Measurements from ENCODE around the gene FNBP1L. TPM values are rescaled to one million over a fixed set of nuclear protein-coding genes. Genes with fewer than 3 reads are reported as not detected.

FNBP1L gene
- total RNA-seq = 21.3 and 28.2 TPM in 2 replicates

DNA sequence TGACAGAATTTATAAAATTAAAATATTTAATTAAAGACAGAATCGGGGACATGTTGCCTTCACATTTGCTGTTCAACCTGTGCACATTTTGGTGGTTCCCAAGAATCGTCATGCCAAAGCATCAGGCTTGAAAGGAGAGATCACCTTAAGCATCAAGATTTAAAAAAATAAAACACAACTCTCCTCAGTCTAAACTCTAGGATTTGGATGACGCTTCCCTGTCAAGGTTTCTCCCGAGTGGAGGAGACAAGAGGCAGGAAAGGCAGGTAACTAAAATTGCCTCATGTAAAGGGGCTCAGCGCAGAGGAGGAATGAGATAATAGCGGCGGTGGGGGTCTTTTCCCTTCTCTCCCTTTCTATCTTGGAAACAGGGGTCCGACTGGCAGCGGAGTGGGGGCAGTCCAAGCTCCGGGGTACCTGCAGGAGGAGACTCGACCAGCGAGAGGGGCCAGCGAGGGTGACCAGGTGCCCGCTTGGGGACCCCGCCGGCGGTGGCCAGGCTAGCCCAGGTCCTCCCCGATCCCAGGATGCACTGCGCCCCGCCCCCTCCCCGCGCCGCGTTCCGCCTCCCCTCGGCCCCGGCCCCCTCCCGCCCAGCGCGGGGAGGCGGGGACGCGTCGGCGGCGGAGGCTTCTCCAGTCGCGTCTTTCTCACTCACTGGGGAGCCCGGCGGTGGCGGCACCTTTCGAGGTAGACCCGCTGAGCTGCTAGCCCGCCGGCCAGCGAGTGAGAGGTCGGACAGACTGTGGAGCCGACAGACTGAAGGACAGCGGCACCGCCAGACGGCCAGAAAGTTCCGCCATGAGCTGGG, at the start of gene FNBP1L:
Gene FNBP1L (plus strand): TSS at position 638 of the 811 bp plus-strand sequence. CDS start 164 bp downstream, at position 802.

Small RNAs within 50 kb of the gene (small RNA-seq; reads per million reads assigned to genes)
- gene RNA5SP53 = not detected

Other genes starting within 250 kb of the FNBP1L start
- gene DR1, start 102.2 kb upstream of the FNBP1L start, total RNA-seq = 52.5 and 71.4 TPM in 2 replicates
- gene BCAR3, start 233.7 kb downstream of the FNBP1L start, total RNA-seq = 68.8 and 77.7 TPM in 2 replicates